Muscle layer of duodenum (tissue), 2 donors: Measurements from ENCODE around the gene MAP3K7.
"Not testable (repeated sequence)": the region's sequence is repeated elsewhere in the genome, so short reads cannot be mapped to it uniquely, and the experiment has no call there.

ENCODE experiments used
- H3K27ac ChIP-seq: one replicate; pipeline ENCODE4 v1.7.0; 2013; ENCODE audit warnings: mild to moderate bottlenecking, low read length
- H3K27me3 ChIP-seq: one replicate; pipeline ENCODE4 v1.7.0; 2013; ENCODE audit warnings: low read depth, mild to moderate bottlenecking, control low read depth, low read length
- H3K36me3 ChIP-seq, 2 donors: one replicate each; pipeline ENCODE4 v1.7.0; 2013; ENCODE audit warnings: low read length in 2 of 2, control low read depth in 1 of 2, mild to moderate bottlenecking in 1 of 2; ENCODE audit not compliant: insufficient read depth in 2 of 2, control insufficient read depth in 1 of 2
- H3K4me1 ChIP-seq, 2 donors: one replicate each; pipeline ENCODE4 v1.7.0; 2013; ENCODE audit warnings: low read length in 2 of 2, mild to moderate bottlenecking in 2 of 2, control low read depth in 1 of 2, moderate library complexity in 1 of 2; ENCODE audit not compliant: insufficient read depth in 2 of 2, control insufficient read depth in 1 of 2
- H3K4me3 ChIP-seq, 2 donors: one replicate each; pipeline ENCODE4 v1.7.0; 2013; ENCODE audit warnings: low read length in 2 of 2, low read depth in 1 of 2, mild to moderate bottlenecking in 1 of 2
- H3K9me3 ChIP-seq, 2 donors: one replicate each; pipeline ENCODE4 v1.7.0; 2013; ENCODE audit warnings: low read length in 2 of 2, control low read depth in 1 of 2, mild to moderate bottlenecking in 1 of 2; ENCODE audit not compliant: control insufficient read depth in 1 of 2
- donor health status: healthy.

The MAP3K7 gene

GRCh38 chr6:90575267-90575666 lies 11.6 kb downstream of the MAP3K7 start:
- Histone ChIP-seq H3K4me3 (no peak overlapping the region), H3K27me3 (no peaks in the 10 kb centered on the region), H3K9me3 (no peaks in the 10 kb centered on the region), H3K36me3 (no peaks in the 10 kb centered on the region), H3K4me1 (peaks cover 0 to 6% of the 10 kb centered on the region in 2 donors), H3K27ac (no peak overlapping the region)

- Histone ChIP-seq H3K27me3 (no peaks in the 10 kb centered on the region), H3K4me1 (peaks cover 0 to 6% of the 10 kb centered on the region in 2 donors), H3K36me3 (no peaks in the 10 kb centered on the region), H3K9me3 (no peaks in the 10 kb centered on the region), H3K27ac (no peak overlapping the region), H3K4me3 (no peak overlapping the region)
Measured at GRCh38 chr6:90574610-90575009, 12.3 kb downstream of the MAP3K7 start.

GRCh38 chr6:90573624-90574023 lies 13.2 kb downstream of the MAP3K7 start:
- Histone ChIP-seq H3K36me3 (peaks cover 2 to 3% of the 10 kb centered on the region in 2 donors), H3K27ac (no peak overlapping the region), H3K4me1 (peaks cover 0 to 6% of the 10 kb centered on the region in 2 donors), H3K9me3 (no peaks in the 10 kb centered on the region), H3K4me3 (no peak overlapping the region), H3K27me3 (no peaks in the 10 kb centered on the region)

- Histone ChIP-seq H3K36me3 (peaks cover 6 to 7% of the 10 kb centered on the region in 2 donors), H3K4me3 (no peak overlapping the region), H3K9me3 (no peaks in the 10 kb centered on the region), H3K27me3 (no peaks in the 10 kb centered on the region), H3K4me1 (peaks cover 0 to 6% of the 10 kb centered on the region in 2 donors), H3K27ac (no peak overlapping the region)
Measured at GRCh38 chr6:90572856-90573255, 14.0 kb downstream of the MAP3K7 start.

GRCh38 chr6:90569223-90569622 lies 17.6 kb downstream of the MAP3K7 start:
- no peaks in the 10 kb centered on the region for H3K27me3 ChIP-seq
- H3K36me3 ChIP-seq: peaks cover 6 to 7% of the 10 kb centered on the region in 2 donors
- H3K27ac ChIP-seq: no peak overlapping the region
- H3K9me3 ChIP-seq: no peaks in the 10 kb centered on the region
- no peak overlapping the region for H3K4me3 ChIP-seq
- H3K4me1 ChIP-seq: no peaks in the 10 kb centered on the region

GRCh38 chr6:90567682-90568081 lies 19.2 kb downstream of the MAP3K7 start:
- not testable (repeated sequence) for H3K36me3 ChIP-seq, H3K4me3 ChIP-seq, H3K9me3 ChIP-seq, H3K27me3 ChIP-seq, H3K4me1 ChIP-seq, H3K27ac ChIP-seq

- H3K36me3 ChIP-seq: peaks cover 24 to 33% of the 10 kb centered on the region in 2 donors
- not testable (repeated sequence) for H3K9me3 ChIP-seq, H3K27ac ChIP-seq, H3K27me3 ChIP-seq, H3K4me1 ChIP-seq, H3K4me3 ChIP-seq
Measured at GRCh38 chr6:90562341-90562740, 24.5 kb downstream of the MAP3K7 start.

- no peaks in the 10 kb centered on the region for H3K4me1 ChIP-seq
- peaks cover 33 to 51% of the 10 kb centered on the region in 2 donors for H3K36me3 ChIP-seq
- H3K9me3 ChIP-seq: no peaks in the 10 kb centered on the region
- H3K27me3 ChIP-seq: no peaks in the 10 kb centered on the region
- H3K4me3 ChIP-seq: no peak overlapping the region
- H3K27ac ChIP-seq: no peak overlapping the region
Measured at GRCh38 chr6:90559931-90560330, 26.9 kb downstream of the MAP3K7 start.

GRCh38 chr6:90557006-90557405 lies 29.9 kb downstream of the MAP3K7 start:
- Histone ChIP-seq H3K36me3 (peaks cover 44 to 65% of the 10 kb centered on the region in 2 donors), H3K4me3 (no peak overlapping the region), H3K27me3 (no peaks in the 10 kb centered on the region), H3K27ac (no peak overlapping the region), H3K4me1 (no peaks in the 10 kb centered on the region), H3K9me3 (no peaks in the 10 kb centered on the region)

- Histone ChIP-seq H3K27ac (no peak overlapping the region), H3K9me3 (no peaks in the 10 kb centered on the region), H3K36me3 (peaks cover 66 to 74% of the 10 kb centered on the region in 2 donors), H3K4me3 (no peak overlapping the region), H3K27me3 (no peaks in the 10 kb centered on the region), H3K4me1 (no peaks in the 10 kb centered on the region)
Measured at GRCh38 chr6:90547991-90548390, 38.9 kb downstream of the MAP3K7 start.

GRCh38 chr6:90547079-90547478 lies 39.8 kb downstream of the MAP3K7 start:
- no peaks in the 10 kb centered on the region for H3K27me3 ChIP-seq
- H3K4me3 ChIP-seq: no peak overlapping the region
- H3K36me3 ChIP-seq: peaks cover 62 to 72% of the 10 kb centered on the region in 2 donors
- H3K9me3 ChIP-seq: no peaks in the 10 kb centered on the region
- no peaks in the 10 kb centered on the region for H3K4me1 ChIP-seq
- no peak overlapping the region for H3K27ac ChIP-seq

GRCh38 chr6:90545448-90545847 lies 41.4 kb downstream of the MAP3K7 start:
- Histone ChIP-seq H3K27me3 (no peaks in the 10 kb centered on the region), H3K36me3 (peaks cover 57 to 68% of the 10 kb centered on the region in 2 donors), H3K4me1 (no peaks in the 10 kb centered on the region), H3K27ac (no peak overlapping the region), H3K9me3 (no peaks in the 10 kb centered on the region), H3K4me3 (no peak overlapping the region)
